Measurements from ENCODE around the gene LIME1.
"Not testable (repeated sequence)": the region's sequence is repeated elsewhere in the genome, so short reads cannot be mapped to it uniquely, and the experiment has no call there.

The LIME1 gene

DNA sequence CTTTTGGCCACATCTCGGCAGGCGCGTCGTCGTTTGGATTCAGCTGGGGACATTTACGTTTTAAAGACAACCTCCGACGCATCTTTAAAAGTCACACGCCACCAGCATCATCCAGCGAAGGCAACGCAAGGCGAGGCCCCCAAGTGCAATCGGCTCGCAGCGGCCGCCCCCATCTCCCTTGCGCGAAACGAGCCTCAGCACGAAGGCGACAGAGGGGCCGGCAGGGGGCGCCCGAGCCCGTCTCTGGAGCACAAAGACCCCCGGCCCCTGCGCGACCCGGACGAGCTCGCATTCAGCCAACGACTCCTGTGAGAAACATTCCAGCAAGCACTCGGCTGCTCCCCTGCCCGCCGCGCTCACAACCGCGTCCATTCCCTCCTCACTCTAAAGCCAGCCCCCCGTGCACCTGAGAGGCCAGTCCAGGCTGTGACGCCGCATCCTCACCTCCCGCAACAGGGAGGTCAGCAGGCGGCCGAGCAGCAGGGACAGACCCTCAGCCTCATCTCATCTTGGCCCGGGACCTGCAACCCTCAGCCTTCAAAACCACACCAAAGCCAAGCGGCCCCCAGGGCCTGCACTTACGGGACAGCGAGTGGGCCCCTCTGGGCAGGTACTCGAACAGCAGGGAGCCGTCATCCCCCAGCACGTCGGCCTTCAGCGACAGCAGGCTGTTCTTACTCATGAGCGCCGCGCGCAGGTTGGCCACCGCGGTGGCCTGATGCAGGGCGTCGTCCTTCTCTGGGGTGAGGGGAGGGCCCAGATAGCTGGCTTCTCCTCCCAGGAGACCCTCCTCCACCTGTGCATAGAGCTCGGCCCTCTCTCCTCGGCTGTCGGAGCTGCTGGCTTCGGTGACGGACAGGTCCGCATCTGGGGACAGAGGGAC is 38.9 kb downstream of the LIME1 start:
- DNase-seq (ENCODE audit: low spot score) = peak; percentile 87
- Histone ChIP-seq H3K4ac (ENCODE audit: low read length) (no peak overlapping the region), H3K4me3 (ENCODE audit: low read length in 2 of 2) (peak overlapping the region; percentile 2 to 70), H2AFZ (ENCODE audit: low read length) (peak overlapping the region; percentile 87), H2AK5ac (ENCODE audit: low read depth, low read length) (peak overlapping the region; percentile 16), H3K27ac (replicated peaks; ENCODE audit: low read length) (peak overlapping the region; percentile 64), H3K9ac (ENCODE audit: low read depth, low read length, poor library complexity) (peak overlapping the region; percentile 92), H3K23ac (ENCODE audit: low read depth, low read length, poor library complexity) (no peak overlapping the region), H2BK15ac (ENCODE audit: low read length) (no peak overlapping the region), H2BK12ac (ENCODE audit: low read length) (no peak overlapping the region), H3K14ac (ENCODE audit: low read length) (peak overlapping the region; percentile 22), H3K27me3 (ENCODE audit: control insufficient read depth in 3 of 3, insufficient read depth in 3 of 3, low read depth in 1 of 3, low read length in 3 of 3) (no peaks in the 10 kb centered on the region), H3K36me3 (replicated peaks in 1 of 2; ENCODE audit: control insufficient read depth in 2 of 2, insufficient read depth in 2 of 2, low read length in 2 of 2) (peaks cover 0 to 31% of the 10 kb centered on the region in 2 donors), H4K91ac (ENCODE audit: low read depth, low read length, poor library complexity) (no peak overlapping the region), H2BK5ac (ENCODE audit: low read length) (no peak overlapping the region), H2BK120ac (ENCODE audit: low read depth, low read length) (peak overlapping the region; percentile 9), H4K8ac (ENCODE audit: low read depth, low read length) (no peak overlapping the region), H3K4me1 (ENCODE audit: control insufficient read depth in 2 of 2, insufficient read depth in 1 of 2, low read depth in 1 of 2, low read length in 2 of 2) (peaks cover 8 to 10% of the 10 kb centered on the region in 2 donors), H3K79me1 (ENCODE audit: low read depth, low read length) (peaks cover 12% of the 10 kb centered on the region), H3K18ac (ENCODE audit: low read length) (peak overlapping the region; percentile 71), H3K9me3 (replicated peaks in 1 of 2; ENCODE audit: control insufficient read depth in 2 of 2, insufficient read depth in 1 of 2, low read depth in 1 of 2, low read length in 2 of 2) (no peaks in the 10 kb centered on the region), H3K4me2 (ENCODE audit: insufficient read depth, low read length, poor library complexity, severe bottlenecking) (peak overlapping the region; percentile 91)
- WGBS, 2 donors (ENCODE audit: extremely low coverage in 2 of 2, insufficient read length in 2 of 2, insufficient replicate concordance in 1 of 2) = no CpG with 5 or more reads among the region's 67 CpGs

DNA sequence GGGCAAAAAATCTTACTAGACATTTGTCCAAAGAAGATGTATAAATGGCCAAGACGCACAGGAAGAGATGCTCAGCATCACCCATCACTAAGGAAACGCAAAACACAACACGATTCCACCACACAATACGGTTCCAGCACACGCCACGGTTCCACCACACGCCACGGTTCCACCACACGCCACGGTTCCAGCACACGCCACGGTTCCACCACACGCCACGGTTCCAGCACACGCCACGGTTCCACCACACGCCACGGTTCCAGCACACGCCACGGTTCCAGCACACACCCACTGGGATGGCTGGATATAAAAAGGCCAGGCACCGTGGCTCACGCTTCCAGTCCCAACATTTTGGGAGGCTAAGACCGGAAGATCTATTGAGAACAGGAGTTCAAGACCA is 40.4 kb downstream of the LIME1 start:
- H3K27me3 ChIP-seq (ENCODE audit: control insufficient read depth in 3 of 3, insufficient read depth in 3 of 3, low read depth in 1 of 3, low read length in 3 of 3); H3K9ac ChIP-seq (ENCODE audit: low read depth, low read length, poor library complexity): not testable (repeated sequence)
- no CpG with 5 or more reads among the region's 23 CpGs for WGBS, 2 donors (ENCODE audit: extremely low coverage in 2 of 2, insufficient read length in 2 of 2, insufficient replicate concordance in 1 of 2)

DNA sequence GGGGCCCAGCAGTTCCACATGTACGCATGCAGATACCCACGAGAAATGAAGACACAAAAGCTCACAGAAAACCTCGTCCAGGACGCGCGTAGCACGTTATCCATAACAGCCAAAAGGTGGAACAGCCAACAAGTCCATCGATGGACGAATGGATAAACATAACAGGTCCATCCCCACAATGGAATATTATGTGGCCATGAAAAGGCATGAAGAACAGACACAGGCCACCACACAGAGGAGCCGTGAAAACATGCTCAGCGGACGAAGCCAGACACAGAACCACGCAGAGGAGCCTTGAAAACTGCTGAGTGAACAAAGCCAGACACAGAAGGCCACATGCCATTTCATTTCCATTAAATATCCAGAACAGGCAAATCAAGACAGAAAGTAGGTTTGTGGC is 41.1 kb downstream of the LIME1 start:
- no peak overlapping the region for H2BK15ac ChIP-seq (ENCODE audit: low read length)
- H3K23ac ChIP-seq (ENCODE audit: low read depth, low read length, poor library complexity) = no peak overlapping the region
- H3K9me3 ChIP-seq (replicated peaks in 1 of 2; ENCODE audit: control insufficient read depth in 2 of 2, insufficient read depth in 1 of 2, low read depth in 1 of 2, low read length in 2 of 2) = no peaks in the 10 kb centered on the region
- WGBS, 2 donors (ENCODE audit: extremely low coverage in 2 of 2, insufficient read length in 2 of 2, insufficient replicate concordance in 1 of 2) = no CpG with 5 or more reads among the region's 13 CpGs
- no peak overlapping the region for H3K4ac ChIP-seq (ENCODE audit: low read length)
- H3K9ac ChIP-seq (ENCODE audit: low read depth, low read length, poor library complexity) = no peak overlapping the region
- no peak overlapping the region for H3K18ac ChIP-seq (ENCODE audit: low read length)
- H3K4me2 ChIP-seq (ENCODE audit: insufficient read depth, low read length, poor library complexity, severe bottlenecking) = no peak overlapping the region
- no peak overlapping the region for H3K4me3 ChIP-seq (ENCODE audit: low read length in 2 of 2)
- peaks cover 12% of the 10 kb centered on the region for H3K79me1 ChIP-seq (ENCODE audit: low read depth, low read length)
- H2AFZ ChIP-seq (ENCODE audit: low read length) = no peak overlapping the region
- H3K27ac ChIP-seq (replicated peaks; ENCODE audit: low read length) = no peak overlapping the region
- no peak overlapping the region for H4K8ac ChIP-seq (ENCODE audit: low read depth, low read length)
- H3K4me1 ChIP-seq (ENCODE audit: control insufficient read depth in 2 of 2, insufficient read depth in 1 of 2, low read depth in 1 of 2, low read length in 2 of 2) = peaks cover 8 to 10% of the 10 kb centered on the region in 2 donors
- H2BK12ac ChIP-seq (ENCODE audit: low read length) = no peak overlapping the region
- H2AK5ac ChIP-seq (ENCODE audit: low read depth, low read length) = no peak overlapping the region
- no peak overlapping the region for H2BK5ac ChIP-seq (ENCODE audit: low read length)
- no peak overlapping the region for H4K91ac ChIP-seq (ENCODE audit: low read depth, low read length, poor library complexity)
- no peak overlapping the region for H2BK120ac ChIP-seq (ENCODE audit: low read depth, low read length)
- no peak overlapping the region for H3K14ac ChIP-seq (ENCODE audit: low read length)
- no peak for DNase-seq (ENCODE audit: low spot score)
- no peaks in the 10 kb centered on the region for H3K27me3 ChIP-seq (ENCODE audit: control insufficient read depth in 3 of 3, insufficient read depth in 3 of 3, low read depth in 1 of 3, low read length in 3 of 3)
- peaks cover 0 to 21% of the 10 kb centered on the region in 2 donors for H3K36me3 ChIP-seq (replicated peaks in 1 of 2; ENCODE audit: control insufficient read depth in 2 of 2, insufficient read depth in 2 of 2, low read length in 2 of 2)

More for the DNA sequence above, 40.4 kb downstream of the LIME1 start:
- not testable (repeated sequence) for H4K8ac ChIP-seq (ENCODE audit: low read depth, low read length); H2AK5ac ChIP-seq (ENCODE audit: low read depth, low read length); H3K4me2 ChIP-seq (ENCODE audit: insufficient read depth, low read length, poor library complexity, severe bottlenecking); H4K91ac ChIP-seq (ENCODE audit: low read depth, low read length, poor library complexity); H3K14ac ChIP-seq (ENCODE audit: low read length); H3K27ac ChIP-seq (replicated peaks; ENCODE audit: low read length); H2AFZ ChIP-seq (ENCODE audit: low read length); H2BK15ac ChIP-seq (ENCODE audit: low read length); H3K9me3 ChIP-seq (replicated peaks in 1 of 2; ENCODE audit: control insufficient read depth in 2 of 2, insufficient read depth in 1 of 2, low read depth in 1 of 2, low read length in 2 of 2); H3K18ac ChIP-seq (ENCODE audit: low read length); H3K23ac ChIP-seq (ENCODE audit: low read depth, low read length, poor library complexity); H2BK5ac ChIP-seq (ENCODE audit: low read length); H2BK120ac ChIP-seq (ENCODE audit: low read depth, low read length); H3K4ac ChIP-seq (ENCODE audit: low read length); H3K4me1 ChIP-seq (ENCODE audit: control insufficient read depth in 2 of 2, insufficient read depth in 1 of 2, low read depth in 1 of 2, low read length in 2 of 2); H3K4me3 ChIP-seq (ENCODE audit: low read length in 2 of 2); H2BK12ac ChIP-seq (ENCODE audit: low read length); DNase-seq (ENCODE audit: low spot score); H3K79me1 ChIP-seq (ENCODE audit: low read depth, low read length)
- H3K36me3 ChIP-seq (replicated peaks in 1 of 2; ENCODE audit: control insufficient read depth in 2 of 2, insufficient read depth in 2 of 2, low read length in 2 of 2) = peaks cover 0 to 21% of the 10 kb centered on the region in 2 donors

DNA sequence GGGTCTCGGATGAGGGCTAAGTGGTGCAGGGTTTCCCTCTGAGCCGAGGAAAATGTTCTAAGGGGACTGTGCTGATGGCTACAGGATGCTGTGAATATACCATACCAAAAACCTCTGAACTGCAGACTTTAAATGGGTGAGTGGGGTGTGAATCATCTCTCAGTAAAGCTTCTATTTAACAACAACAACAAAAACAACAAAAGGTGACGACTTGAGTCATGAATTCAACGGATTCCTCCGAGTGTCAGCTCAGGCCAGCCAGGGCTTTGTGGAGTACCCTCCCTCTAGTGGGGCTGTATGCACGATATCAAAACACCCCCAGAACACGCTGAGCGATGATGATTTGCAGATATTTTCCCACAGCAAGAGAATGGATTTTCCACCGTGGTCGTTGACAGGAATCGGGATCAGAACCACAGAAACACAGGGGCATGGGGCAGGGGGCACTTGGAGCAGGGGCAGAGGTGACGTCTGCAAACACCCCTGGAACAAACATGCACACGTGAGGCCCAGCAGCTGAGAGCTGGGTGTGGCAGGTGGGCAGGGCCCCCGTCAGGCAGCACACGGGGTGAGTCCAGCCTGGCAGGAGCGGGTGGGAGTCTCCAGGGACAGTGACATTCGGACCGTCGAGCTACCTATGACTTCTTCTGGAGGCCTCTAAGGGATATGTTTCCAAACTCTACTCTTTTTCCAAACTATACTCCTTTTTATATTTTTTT is 41.7 kb downstream of the LIME1 start:
- Histone ChIP-seq H3K4ac (ENCODE audit: low read length) (no peak overlapping the region), H3K23ac (ENCODE audit: low read depth, low read length, poor library complexity) (peak overlapping the region; percentile 91), H3K9ac (ENCODE audit: low read depth, low read length, poor library complexity) (no peak overlapping the region), H4K8ac (ENCODE audit: low read depth, low read length) (no peak overlapping the region), H2AK5ac (ENCODE audit: low read depth, low read length) (no peak overlapping the region), H2BK120ac (ENCODE audit: low read depth, low read length) (no peak overlapping the region), H2AFZ (ENCODE audit: low read length) (no peak overlapping the region), H2BK5ac (ENCODE audit: low read length) (no peak overlapping the region), H3K4me1 (ENCODE audit: control insufficient read depth in 2 of 2, insufficient read depth in 1 of 2, low read depth in 1 of 2, low read length in 2 of 2) (peaks cover 8 to 10% of the 10 kb centered on the region in 2 donors), H3K27me3 (ENCODE audit: control insufficient read depth in 3 of 3, insufficient read depth in 3 of 3, low read depth in 1 of 3, low read length in 3 of 3) (no peaks in the 10 kb centered on the region), H3K18ac (ENCODE audit: low read length) (no peak overlapping the region), H4K91ac (ENCODE audit: low read depth, low read length, poor library complexity) (no peak overlapping the region), H3K4me2 (ENCODE audit: insufficient read depth, low read length, poor library complexity, severe bottlenecking) (no peak overlapping the region), H3K27ac (replicated peaks; ENCODE audit: low read length) (no peak overlapping the region), H2BK12ac (ENCODE audit: low read length) (no peak overlapping the region), H3K36me3 (replicated peaks in 1 of 2; ENCODE audit: control insufficient read depth in 2 of 2, insufficient read depth in 2 of 2, low read length in 2 of 2) (peaks cover 0 to 21% of the 10 kb centered on the region in 2 donors), H3K4me3 (ENCODE audit: low read length in 2 of 2) (no peak overlapping the region), H3K9me3 (replicated peaks in 1 of 2; ENCODE audit: control insufficient read depth in 2 of 2, insufficient read depth in 1 of 2, low read depth in 1 of 2, low read length in 2 of 2) (no peaks in the 10 kb centered on the region), H3K14ac (ENCODE audit: low read length) (no peak overlapping the region), H2BK15ac (ENCODE audit: low read length) (no peak overlapping the region), H3K79me1 (ENCODE audit: low read depth, low read length) (peaks cover 10% of the 10 kb centered on the region)
- no CpG with 5 or more reads among the region's 19 CpGs for WGBS, 2 donors (ENCODE audit: extremely low coverage in 2 of 2, insufficient read length in 2 of 2, insufficient replicate concordance in 1 of 2)
- no peak for DNase-seq (ENCODE audit: low spot score)

Measured in neuronal stem cell (in vitro differentiated cells).